Mammary epithelial cell (primary cell): ENCODE results near the gene LILRA5.

Experiments used
- EZH2 ChIP-seq: IDR thresholded peaks from 2 replicates; pipeline ENCODE4 v1.6.1; 2012; ENCODE audit warnings: low read length, inconsistent platforms, borderline replicate concordance
- TF ChIP-seq, protein P1 (sequence below), 2 donors: IDR thresholded peaks in 1 of 2; conservative IDR thresholded peaks in 1 of 2; 2 replicates each; pipeline ENCODE4 v1.5.1; 2011 to 2012; ENCODE audit warnings: inconsistent platforms in 2 of 2, low read length in 2 of 2, mild to moderate bottlenecking in 2 of 2, control low read depth in 1 of 2, low read depth in 1 of 2; ENCODE audit not compliant: insufficient read depth in 1 of 2; ENCODE audit errors: extremely low read depth in 1 of 2

DNA sequence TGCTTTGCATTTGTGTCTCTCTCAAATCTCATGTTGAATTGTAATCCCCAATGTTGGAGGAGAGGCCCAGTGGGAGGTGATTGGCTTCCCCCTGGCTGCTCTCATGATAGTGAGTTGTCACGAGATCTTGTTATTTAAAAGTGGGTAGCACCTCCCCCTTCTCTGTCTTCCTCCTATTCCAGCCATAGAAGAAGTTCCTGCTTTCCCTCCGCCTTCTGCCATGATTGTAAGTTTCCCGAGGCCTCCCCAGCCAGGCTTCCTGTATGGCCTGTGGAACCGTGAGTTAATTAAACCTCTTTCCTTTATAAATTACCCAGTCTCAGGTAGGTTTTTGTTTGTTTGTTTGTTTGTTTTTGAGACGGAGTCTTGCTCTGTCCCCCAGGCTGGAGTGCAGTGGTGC, 22.2 kb upstream of the LILRA5 start:
- TF ChIP-seq EZH2 = no peak
- TF ChIP-seq, protein P1, sequence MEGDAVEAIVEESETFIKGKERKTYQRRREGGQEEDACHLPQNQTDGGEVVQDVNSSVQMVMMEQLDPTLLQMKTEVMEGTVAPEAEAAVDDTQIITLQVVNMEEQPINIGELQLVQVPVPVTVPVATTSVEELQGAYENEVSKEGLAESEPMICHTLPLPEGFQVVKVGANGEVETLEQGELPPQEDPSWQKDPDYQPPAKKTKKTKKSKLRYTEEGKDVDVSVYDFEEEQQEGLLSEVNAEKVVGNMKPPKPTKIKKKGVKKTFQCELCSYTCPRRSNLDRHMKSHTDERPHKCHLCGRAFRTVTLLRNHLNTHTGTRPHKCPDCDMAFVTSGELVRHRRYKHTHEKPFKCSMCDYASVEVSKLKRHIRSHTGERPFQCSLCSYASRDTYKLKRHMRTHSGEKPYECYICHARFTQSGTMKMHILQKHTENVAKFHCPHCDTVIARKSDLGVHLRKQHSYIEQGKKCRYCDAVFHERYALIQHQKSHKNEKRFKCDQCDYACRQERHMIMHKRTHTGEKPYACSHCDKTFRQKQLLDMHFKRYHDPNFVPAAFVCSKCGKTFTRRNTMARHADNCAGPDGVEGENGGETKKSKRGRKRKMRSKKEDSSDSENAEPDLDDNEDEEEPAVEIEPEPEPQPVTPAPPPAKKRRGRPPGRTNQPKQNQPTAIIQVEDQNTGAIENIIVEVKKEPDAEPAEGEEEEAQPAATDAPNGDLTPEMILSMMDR (conservative IDR thresholded peaks at IDR 0.05 in 1 of 2, IDR thresholded peaks at IDR 0.05 in 1 of 2; ENCODE audit: extremely low read depth in 1 of 2, insufficient read depth in 1 of 2, low read depth in 1 of 2, low read length in 2 of 2) = no peak
